Aortic smooth muscle cell (primary cell): ENCODE results near the gene OR52E5. TPM values are rescaled to one million over a fixed set of nuclear protein-coding genes. Genes with fewer than 3 reads are reported as not detected.

Source experiments
- total RNA-seq: library from RNA; depleted of rRNA; stranded (reverse); fragments of >200 nt; gene quantifications from 2 replicates; pipeline ENCODE4 v1.2.3, GENCODE V29; 2014

Gene OR52E5
- not detected in 2 replicates for total RNA-seq

GRCh38 chr11:5892908-5893307 is at the start of gene OR52E5:
TSS of gene OR52E5 (plus strand) at chr11:5893208. CDS start at chr11:5900777, 7,569 bp downstream.

GRCh38 chr11:5857590-5857989 is 35.4 kb upstream of the OR52E5 start, which contains the start of gene OR52E8:
TSS of gene OR52E8 (minus strand) at chr11:5857690. CDS start at chr11:5857690, 0 bp downstream.

GRCh38 chr11:5880329-5880728 is 12.7 kb upstream of the OR52E5 start, which contains the start of gene OR52E4:
TSS of gene OR52E4 (plus strand) at chr11:5880629. CDS start at chr11:5884293, 3,664 bp downstream.

GRCh38 chr11:5941951-5942350 is 48.9 kb downstream of the OR52E5 start, which contains the start of gene OR56A3:
TSS of gene OR56A3 (plus strand) at chr11:5942251. CDS start at chr11:5947347, 5,096 bp downstream.

Other genes with a start within 250 kb of the OR52E5 start
- gene TRIM5, start 208.1 kb upstream of the OR52E5 start, total RNA-seq = 36.5 and 55.3 TPM in 2 replicates
- gene TRIM22, start 203.4 kb upstream of the OR52E5 start, total RNA-seq = 69.4 and 128 TPM in 2 replicates
- 0.06 TPM in 1 of 2 replicates, not detected in the other for gene OR56B1, start 156.8 kb upstream of the OR52E5 start, total RNA-seq
- not detected in 2 replicates for gene OR52N4, start 139.0 kb upstream of the OR52E5 start, total RNA-seq
- gene OR52N5, start 109.9 kb upstream of the OR52E5 start, total RNA-seq = not detected in 2 replicates
- not detected in 2 replicates for gene OR52N1, start 101.9 kb upstream of the OR52E5 start, total RNA-seq
- gene OR52N2, start 84.3 kb upstream of the OR52E5 start, total RNA-seq = not detected in 2 replicates
- not detected in 2 replicates for gene OR52E6, start 51.3 kb upstream of the OR52E5 start, total RNA-seq
- not detected in 2 replicates for gene OR52E8, start 35.5 kb upstream of the OR52E5 start, total RNA-seq
- not detected in 2 replicates for gene OR52E4, start 12.6 kb upstream of the OR52E5 start, total RNA-seq
- gene OR56A3, start 49.0 kb downstream of the OR52E5 start, total RNA-seq = not detected in 2 replicates
- not detected in 2 replicates for gene OR56A5, start 75.3 kb downstream of the OR52E5 start, total RNA-seq
- gene OR52L1, start 93.8 kb downstream of the OR52E5 start, total RNA-seq = not detected in 2 replicates
- not detected in 2 replicates for gene OR56A4, start 113.7 kb downstream of the OR52E5 start, total RNA-seq
- gene OR56A1, start 137.6 kb downstream of the OR52E5 start, total RNA-seq = not detected in 2 replicates
- not detected in 2 replicates for gene OR56B4, start 214.5 kb downstream of the OR52E5 start, total RNA-seq